HAP-1 (cell line): Measurements from ENCODE around the gene SGCA.

ENCODE experiments used
- DNase-seq, 2 experiments: peaks; one replicate each; pipeline ENCODE4 v3.0.0-alpha.2; 2016 to 2020; ENCODE audit warnings: low spot score in 2 of 2
- H3K27me3 ChIP-seq: fragments of 250-450 bp; sonication (Bioruptor Pico); 2 replicates; pipeline ENCODE4 v1.5.1; 2020; ENCODE audit warnings: low read depth, mild to moderate bottlenecking, moderate library complexity
- H3K36me3 ChIP-seq: fragments of 250-450 bp; sonication (Bioruptor Pico); replicated peaks from 2 replicates; pipeline ENCODE4 v1.5.1; 2020; ENCODE audit warnings: mild to moderate bottlenecking
- H3K4me1 ChIP-seq: fragments of 250-450 bp; sonication (Bioruptor Pico); 2 replicates; pipeline ENCODE4 v1.5.1; 2020; ENCODE audit warnings: mild to moderate bottlenecking
- H3K4me3 ChIP-seq: fragments of 250-450 bp; sonication (Bioruptor Pico); 2 replicates; pipeline ENCODE4 v1.5.1; 2020; ENCODE audit warnings: mild to moderate bottlenecking, moderate library complexity
- H3K9me3 ChIP-seq: fragments of 250-450 bp; sonication (Bioruptor Pico); 2 replicates; pipeline ENCODE4 v1.5.1; 2020; ENCODE audit warnings: mild to moderate bottlenecking, moderate library complexity
- in situ Hi-C: fragments of 300-500 bp; cut with MboI; formaldehyde crosslinking; loops from 3 replicates; pipeline ENCODE4 v1.14.3; 2020; ENCODE audit warnings: low sequenced_read_pairs, inconsistent platforms, mixed read lengths

The SGCA gene

GRCh38 chr17:50181591-50182560, 16.1 kb downstream of the SGCA start:
- Histone ChIP-seq H3K9me3 (no peaks in the 10 kb centered on the region), H3K36me3 (no peaks in the 10 kb centered on the region), H3K27me3 (no peaks in the 10 kb centered on the region), H3K4me1 (peaks cover 7% of the 10 kb centered on the region), H3K4me3 (no peak overlapping the region)
- in situ Hi-C loops: no loop called here
- DNase-seq: no peak

- H3K9me3 ChIP-seq: no peaks in the 10 kb centered on the region
- peaks cover 4% of the 10 kb centered on the region for H3K4me1 ChIP-seq
- H3K36me3 ChIP-seq: no peaks in the 10 kb centered on the region
- no peaks in the 10 kb centered on the region for H3K27me3 ChIP-seq
- in situ Hi-C loops: no loop called here
- no peak overlapping the region for H3K4me3 ChIP-seq
- DNase-seq: no peak
Observed at GRCh38 chr17:50182783-50183420, 17.1 kb downstream of the SGCA start.

- no peaks in the 10 kb centered on the region for H3K9me3 ChIP-seq
- no peaks in the 10 kb centered on the region for H3K36me3 ChIP-seq
- no peaks in the 10 kb centered on the region for H3K4me1 ChIP-seq
- H3K27me3 ChIP-seq: no peaks in the 10 kb centered on the region
- no peak for DNase-seq
- no peak overlapping the region for H3K4me3 ChIP-seq
- in situ Hi-C loops: no loop called here
Observed at GRCh38 chr17:50183421-50183994, 17.7 kb downstream of the SGCA start.

GRCh38 chr17:50184064-50184463, 18.3 kb downstream of the SGCA start:
- DNase-seq: no peak
- Histone ChIP-seq H3K36me3 (no peaks in the 10 kb centered on the region), H3K4me3 (no peak overlapping the region), H3K9me3 (no peaks in the 10 kb centered on the region), H3K27me3 (no peaks in the 10 kb centered on the region), H3K4me1 (no peaks in the 10 kb centered on the region)
- in situ Hi-C loops: no loop called here

GRCh38 chr17:50184611-50185398, 19.0 kb downstream of the SGCA start:
- Histone ChIP-seq H3K4me3 (no peak overlapping the region), H3K9me3 (no peaks in the 10 kb centered on the region), H3K4me1 (no peaks in the 10 kb centered on the region), H3K36me3 (no peaks in the 10 kb centered on the region), H3K27me3 (no peaks in the 10 kb centered on the region)
- DNase-seq: no peak
- in situ Hi-C loops: no loop called here

- Histone ChIP-seq H3K36me3 (no peaks in the 10 kb centered on the region), H3K9me3 (no peaks in the 10 kb centered on the region), H3K4me1 (no peaks in the 10 kb centered on the region), H3K4me3 (no peak overlapping the region), H3K27me3 (no peaks in the 10 kb centered on the region)
- in situ Hi-C loops: no loop called here
- no peak for DNase-seq
Observed at GRCh38 chr17:50185631-50186471, 20.0 kb downstream of the SGCA start.

GRCh38 chr17:50186661-50187393, 21.0 kb downstream of the SGCA start:
- no peak for DNase-seq
- Histone ChIP-seq H3K36me3 (no peaks in the 10 kb centered on the region), H3K27me3 (no peaks in the 10 kb centered on the region), H3K9me3 (no peaks in the 10 kb centered on the region), H3K4me1 (no peaks in the 10 kb centered on the region), H3K4me3 (no peak overlapping the region)
- in situ Hi-C loops: no loop called here

GRCh38 chr17:50187394-50187725, 21.6 kb downstream of the SGCA start:
- Histone ChIP-seq H3K27me3 (no peaks in the 10 kb centered on the region), H3K36me3 (no peaks in the 10 kb centered on the region), H3K4me3 (no peak overlapping the region), H3K9me3 (no peaks in the 10 kb centered on the region), H3K4me1 (no peaks in the 10 kb centered on the region)
- in situ Hi-C loops: no loop called here
- no peak for DNase-seq

GRCh38 chr17:50187751-50188530, 22.1 kb downstream of the SGCA start:
- in situ Hi-C loops: no loop called here

GRCh38 chr17:50188531-50188920, 22.7 kb downstream of the SGCA start:
- H3K36me3 ChIP-seq: no peaks in the 10 kb centered on the region
- H3K4me1 ChIP-seq: no peaks in the 10 kb centered on the region
- no peak for DNase-seq

More at GRCh38 chr17:50187751-50188530, 22.1 kb downstream of the SGCA start:
- Histone ChIP-seq H3K4me3 (no peak overlapping the region), H3K9me3 (no peaks in the 10 kb centered on the region), H3K4me1 (no peaks in the 10 kb centered on the region), H3K36me3 (no peaks in the 10 kb centered on the region), H3K27me3 (no peaks in the 10 kb centered on the region)
- no peak for DNase-seq

GRCh38 chr17:50188921-50189549, 23.2 kb downstream of the SGCA start:
- Histone ChIP-seq H3K27me3 (no peaks in the 10 kb centered on the region), H3K4me3 (no peak overlapping the region), H3K4me1 (no peaks in the 10 kb centered on the region), H3K9me3 (no peaks in the 10 kb centered on the region), H3K36me3 (no peaks in the 10 kb centered on the region)
- no peak for DNase-seq
- in situ Hi-C loops: no loop called here

More at GRCh38 chr17:50188531-50188920, 22.7 kb downstream of the SGCA start:
- Histone ChIP-seq H3K27me3 (no peaks in the 10 kb centered on the region), H3K4me3 (no peak overlapping the region), H3K9me3 (no peaks in the 10 kb centered on the region)
- in situ Hi-C loops: no loop called here
